Natural killer cell (primary cell): Measurements from ENCODE around the gene CDCA4. TPM values are rescaled to one million over a fixed set of nuclear protein-coding genes. Genes with fewer than 3 reads are reported as not detected.

Experiments
- ATAC-seq, 3 donors: fragments of 150-1000 bp in 2 of 3; fragments of 200-7000 bp in 1 of 3; cut with Tn5 transposase; 1 replicate in 1 of 3; 2 replicates in 2 of 3; pipeline ENCODE4 v1.10.0; 2021; ENCODE audit warnings: mild to moderate bottlenecking in 2 of 3, moderate library complexity in 2 of 3
- DNase-seq, 2 donors: peaks; one replicate each; pipeline versions ENCODE4 v3.0.0 to v3.0.0-alpha.2; 2013 to 2021; ENCODE audit warnings: mixed read lengths in 1 of 2
- H3K27ac ChIP-seq: one replicate; pipeline ENCODE4 v1.5.1; 2013; ENCODE audit warnings: mild to moderate bottlenecking, low read length
- H3K27me3 ChIP-seq: one replicate; pipeline ENCODE4 v1.6.1; 2013; ENCODE audit warnings: low read length; ENCODE audit not compliant: control insufficient read depth, insufficient read depth
- H3K36me3 ChIP-seq: one replicate; pipeline ENCODE4 v1.6.1; 2013; ENCODE audit warnings: low read length; ENCODE audit not compliant: control insufficient read depth, insufficient read depth
- H3K4me1 ChIP-seq: one replicate; pipeline ENCODE4 v1.6.1; 2013; ENCODE audit warnings: low read length; ENCODE audit not compliant: control insufficient read depth, insufficient read depth
- H3K4me3 ChIP-seq: one replicate; pipeline ENCODE4 v1.5.1; 2013; ENCODE audit warnings: low read length
- H3K9me3 ChIP-seq: one replicate; pipeline ENCODE4 v1.6.1; 2013; ENCODE audit warnings: low read length; ENCODE audit not compliant: control insufficient read depth, insufficient read depth
- H3K27ac Mint-ChIP-seq, 2 donors: one replicate each; pipeline ENCODE4 v1.8.0; 2022; ENCODE audit warnings: mild to moderate bottlenecking in 2 of 2, mixed read lengths in 2 of 2, moderate library complexity in 1 of 2
- H3K27me3 Mint-ChIP-seq, 2 donors: one replicate each; pipeline ENCODE4 v1.8.0; 2022; ENCODE audit warnings: low read depth in 2 of 2, mixed read lengths in 2 of 2
- H3K36me3 Mint-ChIP-seq: one replicate; pipeline ENCODE4 v1.8.0; 2022; ENCODE audit warnings: mixed read lengths
- H3K4me1 Mint-ChIP-seq, 2 donors: one replicate each; pipeline ENCODE4 v1.8.0; 2022; ENCODE audit warnings: mixed read lengths in 2 of 2
- H3K4me3 Mint-ChIP-seq: one replicate; pipeline ENCODE4 v1.8.0; 2022; ENCODE audit warnings: mild to moderate bottlenecking, moderate library complexity, mixed read lengths
- H3K9me3 Mint-ChIP-seq, 2 donors: one replicate each; pipeline ENCODE4 v1.8.0; 2022; ENCODE audit warnings: mixed read lengths in 2 of 2
- WGBS: methylation state at CpG from one replicate; pipeline ENCODE4 v1.1.7; 2013; ENCODE audit warnings: missing lambda C conversion rate; ENCODE audit not compliant: insufficient coverage; 5-methylcytosine and 5-hydroxymethylcytosine counted together
- intact Hi-C: fragments of 100-400 bp; cut with micrococcal nuclease; formaldehyde crosslinking; loops from one replicate; pipeline ENCODE4 v1.14.2; 2022
- total RNA-seq, 4 donors: library from RNA; stranded (reverse); fragments of 120-200 nt in 1 of 4; gene quantifications; one replicate each; pipeline versions ENCODE4 v1.2.3 to v1.2.4, GENCODE V29; 2013 to 2022
- TF ChIP-seq, protein P1 (sequence below): fragments of 200-600 bp; IDR thresholded peaks from one replicate; pipeline ENCODE4 v1.8.0; 2022; ENCODE audit warnings: antibody characterized with exemption

Gene CDCA4
- total RNA-seq, 3 donors from 2014 or later (not counting 1 experiment from before 2014, with no cell fraction given): 10.3 to 20.7 (median 16.6) TPM

DNA sequence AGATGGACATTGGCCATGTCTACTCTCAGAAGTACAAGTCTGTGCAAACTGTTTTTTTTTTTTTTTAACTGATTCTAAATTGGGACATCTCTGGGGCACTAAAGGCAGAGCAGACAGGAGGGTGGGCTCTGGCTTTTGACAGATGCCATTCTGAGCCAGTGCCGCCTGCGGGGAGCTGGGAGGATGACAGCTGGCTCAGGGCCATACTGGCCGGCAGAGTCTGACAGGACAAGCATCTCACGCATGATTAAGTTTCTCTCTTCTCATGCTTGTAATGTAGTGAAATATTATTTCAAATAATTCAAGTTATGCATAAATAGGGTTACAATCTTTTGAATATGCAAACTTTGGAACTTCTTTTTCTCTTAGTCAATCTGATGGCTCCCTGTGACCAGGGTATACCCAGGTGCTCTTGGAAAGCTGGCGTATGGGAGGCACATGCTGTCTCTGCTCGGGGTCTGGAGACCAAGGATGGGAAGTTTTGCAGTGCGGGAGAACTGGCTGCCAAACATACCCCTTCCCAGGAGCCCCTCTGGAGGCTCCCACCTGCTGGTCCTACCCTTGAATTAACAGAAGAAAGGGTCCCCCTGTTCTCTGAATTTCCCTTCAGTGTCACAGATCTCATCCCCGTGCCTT, 7.6 kb downstream of the CDCA4 start:
- TF ChIP-seq, protein P1, sequence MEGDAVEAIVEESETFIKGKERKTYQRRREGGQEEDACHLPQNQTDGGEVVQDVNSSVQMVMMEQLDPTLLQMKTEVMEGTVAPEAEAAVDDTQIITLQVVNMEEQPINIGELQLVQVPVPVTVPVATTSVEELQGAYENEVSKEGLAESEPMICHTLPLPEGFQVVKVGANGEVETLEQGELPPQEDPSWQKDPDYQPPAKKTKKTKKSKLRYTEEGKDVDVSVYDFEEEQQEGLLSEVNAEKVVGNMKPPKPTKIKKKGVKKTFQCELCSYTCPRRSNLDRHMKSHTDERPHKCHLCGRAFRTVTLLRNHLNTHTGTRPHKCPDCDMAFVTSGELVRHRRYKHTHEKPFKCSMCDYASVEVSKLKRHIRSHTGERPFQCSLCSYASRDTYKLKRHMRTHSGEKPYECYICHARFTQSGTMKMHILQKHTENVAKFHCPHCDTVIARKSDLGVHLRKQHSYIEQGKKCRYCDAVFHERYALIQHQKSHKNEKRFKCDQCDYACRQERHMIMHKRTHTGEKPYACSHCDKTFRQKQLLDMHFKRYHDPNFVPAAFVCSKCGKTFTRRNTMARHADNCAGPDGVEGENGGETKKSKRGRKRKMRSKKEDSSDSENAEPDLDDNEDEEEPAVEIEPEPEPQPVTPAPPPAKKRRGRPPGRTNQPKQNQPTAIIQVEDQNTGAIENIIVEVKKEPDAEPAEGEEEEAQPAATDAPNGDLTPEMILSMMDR: no peak
- no peaks in the 10 kb centered on the region for H3K27me3 Mint-ChIP-seq
- DNase-seq (no peak), ATAC-seq (no peak)
- no peak overlapping the region for H3K4me3 Mint-ChIP-seq
- WGBS: 72% methylated on average over 7 of the region's 8 CpGs
- Histone ChIP-seq H3K27ac (no peak overlapping the region), H3K9me3 (no peaks in the 10 kb centered on the region), H3K36me3 (peaks cover 19% of the 10 kb centered on the region), H3K4me1 (peaks cover 21% of the 10 kb centered on the region), H3K27me3 (no peaks in the 10 kb centered on the region), H3K4me3 (no peak overlapping the region)
- intact Hi-C loops: no loop called here
- H3K9me3 Mint-ChIP-seq: no peaks in the 10 kb centered on the region
- no peaks in the 10 kb centered on the region for H3K36me3 Mint-ChIP-seq
- H3K27ac Mint-ChIP-seq: peak overlapping the region in 1 of 2 donors; percentile 90
- H3K4me1 Mint-ChIP-seq: peaks cover 25 to 49% of the 10 kb centered on the region in 2 donors

DNA sequence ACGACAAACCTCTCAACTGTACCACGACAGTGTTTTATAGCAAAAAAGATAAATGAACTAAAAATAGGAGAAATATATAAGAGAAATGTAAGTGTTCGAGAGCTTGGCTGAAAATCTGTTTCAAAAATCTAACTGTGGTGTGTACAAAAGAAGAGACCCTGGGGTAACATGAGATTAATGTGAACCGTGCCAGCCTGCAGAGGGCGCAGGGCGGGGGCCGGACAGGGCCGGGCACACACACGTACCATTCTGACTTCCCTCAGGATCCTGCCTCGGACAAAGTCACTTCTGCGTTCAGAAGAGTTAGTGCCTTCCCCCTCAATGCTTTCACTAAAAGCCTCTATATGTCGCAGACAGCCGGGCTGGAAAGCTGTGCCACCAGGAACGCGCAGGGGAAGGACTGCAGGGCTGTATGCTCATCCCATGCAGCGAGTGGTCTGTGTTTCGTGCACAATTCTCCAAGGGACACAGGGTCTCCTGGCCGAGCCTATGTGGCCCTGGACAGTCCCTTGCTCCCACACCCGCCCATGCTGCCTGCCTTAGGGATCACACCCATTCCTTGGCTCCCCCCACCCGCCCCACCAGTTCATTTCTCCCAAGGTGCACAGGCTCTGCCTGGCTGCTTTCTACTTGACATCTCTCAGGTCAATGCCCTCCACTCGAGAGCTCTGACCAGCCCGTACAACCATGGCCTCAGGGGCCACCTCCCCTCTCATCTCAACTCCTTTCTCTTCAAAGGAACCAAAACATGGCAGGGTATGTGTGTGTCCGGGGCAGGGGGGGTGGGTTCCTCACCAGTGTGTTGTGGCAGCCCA, 8.5 kb downstream of the CDCA4 start:
- no peaks in the 10 kb centered on the region for H3K9me3 Mint-ChIP-seq
- TF ChIP-seq, protein P1: no peak
- DNase-seq (no peak), ATAC-seq (peak in 1 of 3 donors; percentile 39)
- peaks cover 25 to 49% of the 10 kb centered on the region in 2 donors for H3K4me1 Mint-ChIP-seq
- Histone ChIP-seq H3K27ac (no peak overlapping the region), H3K4me3 (no peak overlapping the region), H3K9me3 (no peaks in the 10 kb centered on the region), H3K27me3 (no peaks in the 10 kb centered on the region), H3K4me1 (peaks cover 21% of the 10 kb centered on the region), H3K36me3 (peaks cover 24% of the 10 kb centered on the region)
- H3K36me3 Mint-ChIP-seq: no peaks in the 10 kb centered on the region
- WGBS: 85% methylated on average over 23 of the region's 23 CpGs
- H3K27me3 Mint-ChIP-seq: no peaks in the 10 kb centered on the region
- H3K27ac Mint-ChIP-seq: no peak overlapping the region
- H3K4me3 Mint-ChIP-seq: no peak overlapping the region
- intact Hi-C loops: no loop called here

DNA sequence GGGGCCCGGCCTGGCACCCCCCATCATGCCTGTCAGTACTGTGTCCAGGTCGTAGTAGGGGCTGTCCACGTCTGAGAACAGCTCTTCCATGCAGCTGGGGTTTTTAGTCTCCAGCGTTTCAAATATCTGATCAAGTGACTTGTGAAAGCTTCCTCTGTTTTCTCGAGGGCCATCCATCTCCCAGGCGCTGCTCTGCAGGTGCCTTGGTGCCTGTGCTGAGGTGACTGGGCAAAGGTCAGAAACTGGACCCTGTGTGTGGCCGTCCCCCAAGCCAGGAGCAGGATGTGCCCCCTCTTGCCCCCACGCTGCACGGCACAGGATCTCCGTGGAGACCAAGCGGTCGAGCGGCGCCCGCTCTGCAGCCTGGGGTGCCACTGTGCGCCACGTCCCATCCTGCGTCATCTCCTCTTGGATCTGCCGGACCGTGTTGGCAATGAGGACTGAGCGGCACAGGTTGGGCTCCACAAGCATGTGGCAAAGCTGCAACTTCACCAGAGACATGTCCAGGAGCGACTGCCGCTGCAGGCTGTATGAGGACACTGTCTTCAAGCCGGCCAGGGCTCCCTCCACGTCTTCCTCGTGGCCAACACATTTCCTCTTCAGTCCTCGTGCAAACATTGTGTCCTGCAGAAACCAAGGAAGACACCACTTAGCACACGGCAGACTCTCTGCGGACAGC, 9.4 kb downstream of the CDCA4 start:
- Histone ChIP-seq H3K36me3 (peaks cover 26% of the 10 kb centered on the region), H3K27ac (no peak overlapping the region)

More for the DNA sequence above, 9.4 kb downstream of the CDCA4 start:
- Mint-ChIP-seq H3K36me3 (no peaks in the 10 kb centered on the region), H3K4me3 (no peak overlapping the region), H3K9me3 (no peaks in the 10 kb centered on the region), H3K27me3 (no peaks in the 10 kb centered on the region), H3K4me1 (peaks cover 21 to 42% of the 10 kb centered on the region in 2 donors), H3K27ac (no peak overlapping the region)
- Histone ChIP-seq H3K4me1 (peaks cover 21% of the 10 kb centered on the region), H3K4me3 (no peak overlapping the region), H3K9me3 (no peaks in the 10 kb centered on the region), H3K27me3 (no peaks in the 10 kb centered on the region)
- TF ChIP-seq, protein P1: no peak
- ATAC-seq: no peak
- no peak for DNase-seq
- WGBS: 91% methylated on average over 29 of the region's 29 CpGs
- intact Hi-C loops: no loop called here
